Activated T-cell treated with anti-CD3 and anti-CD28 coated beads, Interleukin-2, amount 50 U/mL, for 4 hours (primary cell): Measurements from ENCODE around the gene FOLR1. TPM values are rescaled to one million over a fixed set of nuclear protein-coding genes. Genes with fewer than 3 reads are reported as not detected.
A peak's percentile ranks its signal among the peaks of the same experiment; 100 is the strongest.

Source experiments
- ATAC-seq, 2 donors: fragments of 200-7000 bp; cut with Tn5 transposase; one replicate each; pipeline ENCODE4 v1.10.0; 2021
- DNase-seq: peaks from one replicate; pipeline ENCODE4 v3.0.0-alpha.2; 2020
- H3K27me3 Mint-ChIP-seq: one replicate; pipeline ENCODE4 v1.8.0; 2021; ENCODE audit warnings: low read depth, mixed read lengths
- H3K36me3 Mint-ChIP-seq: one replicate; pipeline ENCODE4 v1.8.0; 2022; ENCODE audit warnings: mixed read lengths; ENCODE audit not compliant: insufficient read depth
- H3K4me1 Mint-ChIP-seq: one replicate; pipeline ENCODE4 v1.8.0; 2021; ENCODE audit warnings: low read depth, mixed read lengths
- H3K4me3 Mint-ChIP-seq: one replicate; pipeline ENCODE4 v1.8.0; 2021; ENCODE audit warnings: mild to moderate bottlenecking, moderate library complexity, mixed read lengths
- H3K9me3 Mint-ChIP-seq: one replicate; pipeline ENCODE4 v1.8.0; 2021; ENCODE audit warnings: mixed read lengths
- total RNA-seq, 3 donors: library from RNA; stranded (reverse); gene quantifications; one replicate each; pipeline ENCODE4 v1.2.1, GENCODE V29; 2021

The FOLR1 gene
- total RNA-seq, 3 donors from 2014 or later: 0.20 to 0.24 TPM; not detected in 1

DNA sequence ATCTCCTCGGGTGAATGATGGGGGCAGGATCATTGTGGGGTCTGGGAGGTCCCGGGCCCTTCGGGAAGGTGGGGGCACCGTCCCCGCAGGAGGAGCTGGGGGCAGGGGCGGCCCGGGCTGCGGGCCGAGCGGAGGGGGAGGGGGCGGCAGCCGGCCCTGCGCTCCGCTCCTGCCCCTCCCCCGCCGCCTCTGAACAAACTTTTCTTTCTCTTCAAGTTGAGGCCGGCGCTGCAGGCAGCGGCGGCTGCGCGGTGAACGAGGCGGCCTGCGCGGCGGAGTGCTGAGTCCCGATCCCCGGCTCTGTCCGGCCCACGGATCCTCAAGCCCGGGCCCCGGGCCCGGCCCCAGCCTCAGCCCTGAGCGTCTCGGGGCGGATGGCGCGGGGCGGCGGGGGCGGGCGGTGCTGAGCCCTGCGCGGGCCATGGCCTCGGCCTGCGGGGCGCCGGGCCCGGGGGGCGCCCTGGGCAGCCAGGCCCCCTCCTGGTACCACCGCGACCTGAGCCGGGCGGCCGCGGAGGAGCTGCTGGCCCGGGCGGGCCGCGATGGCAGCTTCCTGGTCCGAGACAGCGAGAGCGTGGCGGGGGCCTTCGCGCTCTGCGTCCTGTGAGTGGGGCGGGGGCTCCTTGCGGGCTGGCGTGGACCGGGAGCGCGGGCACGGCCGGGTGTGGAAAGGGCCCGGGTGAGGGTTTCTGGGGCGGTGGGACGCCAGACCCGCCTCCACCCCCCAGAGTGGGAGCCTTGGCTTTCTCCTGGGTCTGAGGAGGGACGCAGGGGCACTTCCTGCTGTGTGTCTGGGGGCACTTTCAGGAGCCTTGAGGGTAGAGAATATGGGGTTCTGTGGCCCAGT lies 32.8 kb downstream of the FOLR1 start, which contains the start of gene INPPL1:
INPPL1 (plus strand) TSS at position 204 of the 847 bp plus-strand sequence; CDS start at position 422, 218 bp downstream.
- Mint-ChIP-seq H3K9me3 (no peaks in the 10 kb centered on the region), H3K36me3 (no peaks in the 10 kb centered on the region), H3K4me3 (peak within 1 kb of the TSS; percentile 95), H3K27me3 (no peaks in the 10 kb centered on the region), H3K4me1 (peaks cover 27% of the 10 kb centered on the region)
- ATAC-seq (peak; percentile 11 to 17), DNase-seq (no peak)

DNA sequence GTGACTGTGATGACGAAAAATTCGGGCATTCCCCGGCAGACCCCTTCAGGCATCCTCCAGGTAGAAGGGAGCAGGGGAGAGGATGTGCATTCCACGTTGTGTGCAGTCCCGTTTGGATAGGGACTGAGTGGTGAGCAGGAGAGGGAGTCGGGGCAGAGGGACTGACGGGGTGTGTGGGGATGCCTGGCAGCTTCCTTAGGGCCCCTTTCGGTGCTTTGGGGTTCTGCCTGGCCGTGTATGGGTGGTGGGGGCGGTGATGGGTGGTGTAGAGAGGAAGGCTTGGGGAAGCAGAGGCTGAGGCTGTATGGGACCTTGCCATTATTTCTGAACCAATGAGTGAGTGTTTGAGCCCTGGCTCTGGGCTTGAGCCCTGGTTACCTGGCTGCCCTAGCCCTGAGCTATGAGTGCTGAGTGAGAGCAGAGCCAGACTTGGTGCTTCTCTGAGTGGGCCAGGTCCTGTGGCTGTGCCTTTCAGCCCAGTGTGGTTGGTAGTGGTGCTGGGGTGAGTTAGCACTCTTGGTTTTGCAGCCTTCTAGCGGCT lies 33.5 kb downstream of the FOLR1 start:
- DNase-seq: no peak
- ATAC-seq: peak in 1 of 2 donors; percentile 12
- H3K36me3 Mint-ChIP-seq: no peaks in the 10 kb centered on the region

GRCh38 chr11:72226701-72227100 lies 34.8 kb downstream of the FOLR1 start:
- H3K4me1 Mint-ChIP-seq: peaks cover 25% of the 10 kb centered on the region
- no peaks in the 10 kb centered on the region for H3K9me3 Mint-ChIP-seq
- no peak overlapping the region for H3K4me3 Mint-ChIP-seq
- DNase-seq: no peak
- no peak for ATAC-seq
- no peaks in the 10 kb centered on the region for H3K27me3 Mint-ChIP-seq
- H3K36me3 Mint-ChIP-seq: peaks cover 6% of the 10 kb centered on the region

More for the DNA sequence above, 33.5 kb downstream of the FOLR1 start:
- Mint-ChIP-seq H3K27me3 (no peaks in the 10 kb centered on the region), H3K9me3 (no peaks in the 10 kb centered on the region), H3K4me3 (peak overlapping the region; percentile 90), H3K4me1 (peaks cover 27% of the 10 kb centered on the region)

- Mint-ChIP-seq H3K4me3 (no peak overlapping the region), H3K27me3 (no peaks in the 10 kb centered on the region), H3K9me3 (no peaks in the 10 kb centered on the region)
These were observed 35.6 kb downstream of the FOLR1 start for GRCh38 chr11:72227316-72228228.

DNA sequence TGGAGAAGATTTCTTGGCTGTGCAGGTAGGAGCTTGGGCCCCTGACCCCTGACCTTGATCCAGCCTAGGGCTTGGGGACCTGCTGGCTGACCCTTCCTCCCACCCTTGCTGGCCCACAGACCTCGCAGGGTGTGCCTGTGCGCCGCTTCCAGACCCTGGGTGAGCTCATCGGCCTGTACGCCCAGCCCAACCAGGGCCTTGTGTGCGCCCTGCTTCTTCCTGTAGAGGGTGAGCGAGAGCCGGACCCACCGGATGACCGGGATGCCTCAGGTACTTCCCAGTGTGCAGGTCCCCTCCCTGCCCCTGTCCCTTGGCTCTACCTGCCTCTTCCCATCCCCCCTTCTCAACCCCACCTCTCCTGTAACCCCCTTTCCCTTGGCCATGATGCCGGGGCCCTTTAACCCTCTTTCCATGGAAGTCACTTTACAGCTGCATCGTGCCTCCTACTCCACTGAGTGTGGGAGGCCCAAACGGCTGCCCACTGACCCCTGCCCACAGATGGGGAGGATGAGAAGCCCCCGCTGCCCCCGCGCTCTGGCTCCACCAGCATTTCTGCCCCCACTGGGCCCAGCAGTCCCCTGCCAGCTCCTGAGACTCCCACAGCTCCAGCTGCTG lies 36.4 kb downstream of the FOLR1 start:
- no peak overlapping the region for H3K4me3 Mint-ChIP-seq
- H3K9me3 Mint-ChIP-seq: no peaks in the 10 kb centered on the region
- H3K27me3 Mint-ChIP-seq: no peaks in the 10 kb centered on the region
- DNase-seq (no peak), ATAC-seq (no peak)
- H3K36me3 Mint-ChIP-seq: peaks cover 8% of the 10 kb centered on the region
- peaks cover 13% of the 10 kb centered on the region for H3K4me1 Mint-ChIP-seq

More at GRCh38 chr11:72227316-72228228, 35.6 kb downstream of the FOLR1 start:
- no peak for DNase-seq
- H3K4me1 Mint-ChIP-seq: peaks cover 18% of the 10 kb centered on the region
- H3K36me3 Mint-ChIP-seq: peaks cover 8% of the 10 kb centered on the region
- no peak for ATAC-seq

DNA sequence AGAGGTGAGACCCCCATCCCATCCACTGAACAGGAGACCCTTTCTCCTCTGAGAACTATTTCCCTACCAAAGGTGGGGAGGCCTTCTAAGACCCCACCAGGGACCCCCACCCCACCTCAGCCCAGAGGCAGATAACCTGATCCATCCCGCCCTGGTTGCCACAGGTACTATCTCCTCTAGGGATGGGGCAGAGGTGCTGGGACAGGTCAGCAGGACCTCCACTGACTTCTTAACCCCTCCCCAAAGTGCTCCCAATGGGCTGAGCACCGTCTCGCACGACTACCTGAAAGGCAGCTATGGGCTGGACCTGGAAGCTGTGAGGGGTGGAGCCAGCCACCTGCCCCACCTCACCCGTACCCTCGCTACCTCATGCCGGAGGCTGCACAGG lies 36.9 kb downstream of the FOLR1 start:
- Mint-ChIP-seq H3K4me3 (no peak overlapping the region), H3K9me3 (no peaks in the 10 kb centered on the region), H3K36me3 (peaks cover 8% of the 10 kb centered on the region), H3K27me3 (no peaks in the 10 kb centered on the region), H3K4me1 (peaks cover 15% of the 10 kb centered on the region)
- ATAC-seq: no peak
- DNase-seq: no peak

- Mint-ChIP-seq H3K4me3 (no peak overlapping the region), H3K9me3 (no peaks in the 10 kb centered on the region), H3K36me3 (peaks cover 13% of the 10 kb centered on the region), H3K27me3 (no peaks in the 10 kb centered on the region), H3K4me1 (peaks cover 15% of the 10 kb centered on the region)
- no peak for ATAC-seq
- no peak for DNase-seq
These were observed 37.5 kb downstream of the FOLR1 start for GRCh38 chr11:72229336-72229924.

DNA sequence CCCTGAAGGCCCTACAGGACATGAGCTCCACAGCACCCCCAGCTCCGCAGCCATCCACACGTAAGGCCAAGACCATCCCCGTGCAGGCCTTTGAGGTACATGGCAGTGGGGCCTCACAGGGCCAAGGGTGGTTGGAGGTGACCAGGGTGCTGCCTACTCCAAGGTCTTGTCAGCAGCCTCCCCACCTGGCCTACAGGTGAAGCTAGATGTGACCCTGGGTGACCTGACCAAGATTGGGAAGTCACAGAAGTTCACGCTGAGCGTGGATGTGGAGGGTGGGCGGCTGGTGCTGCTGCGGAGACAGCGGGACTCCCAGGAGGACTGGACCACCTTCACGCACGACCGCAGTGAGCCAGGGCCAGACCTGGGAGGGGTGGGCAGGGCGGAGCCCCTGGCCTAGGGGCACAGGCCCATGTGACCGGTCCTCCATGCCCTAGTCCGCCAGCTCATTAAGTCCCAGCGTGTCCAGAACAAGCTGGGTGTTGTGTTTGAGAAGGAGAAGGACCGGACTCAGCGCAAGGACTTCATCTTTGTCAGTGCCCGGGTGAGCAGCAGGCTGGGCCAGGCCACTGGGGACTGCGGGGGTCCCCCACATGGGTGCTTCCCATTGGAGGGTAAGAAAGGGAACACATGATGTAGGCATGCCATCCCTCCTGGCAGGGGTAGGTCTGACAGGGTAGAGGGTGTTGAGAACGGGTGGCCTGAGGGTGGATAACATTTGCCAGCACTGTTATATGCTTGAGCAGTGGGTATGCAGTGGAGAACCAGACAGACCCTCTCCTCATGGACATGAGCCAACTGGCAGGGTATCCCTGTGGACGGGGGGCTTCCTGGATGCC lies 38.2 kb downstream of the FOLR1 start:
- no peaks in the 10 kb centered on the region for H3K27me3 Mint-ChIP-seq
- H3K9me3 Mint-ChIP-seq: no peaks in the 10 kb centered on the region
- H3K4me1 Mint-ChIP-seq: peaks cover 15% of the 10 kb centered on the region
- ATAC-seq (no peak), DNase-seq (no peak)
- peaks cover 18% of the 10 kb centered on the region for H3K36me3 Mint-ChIP-seq
- H3K4me3 Mint-ChIP-seq: no peak overlapping the region

DNA sequence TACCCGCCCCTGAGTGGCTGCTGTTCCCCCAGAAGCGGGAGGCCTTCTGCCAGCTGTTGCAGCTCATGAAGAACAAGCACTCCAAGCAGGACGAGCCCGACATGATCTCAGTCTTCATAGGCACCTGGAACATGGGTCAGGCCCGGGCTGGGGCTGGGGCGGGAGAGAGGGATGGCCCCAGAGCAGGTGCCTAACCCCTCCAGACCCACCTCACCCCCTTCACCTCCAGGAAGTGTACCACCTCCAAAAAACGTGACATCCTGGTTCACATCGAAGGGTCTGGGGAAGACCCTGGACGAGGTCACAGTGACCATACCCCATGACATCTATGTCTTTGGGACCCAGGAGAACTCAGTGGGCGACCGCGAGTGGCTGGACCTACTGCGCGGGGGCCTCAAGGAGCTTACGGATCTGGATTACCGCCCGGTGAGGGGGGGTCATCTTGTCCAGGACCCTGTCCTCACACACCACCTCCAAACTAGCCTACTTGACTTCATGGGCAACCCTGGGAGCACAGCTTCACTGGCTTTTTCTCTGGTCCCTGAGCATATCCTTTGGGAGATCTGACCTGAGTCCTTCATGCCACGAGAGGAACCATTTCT lies 38.9 kb downstream of the FOLR1 start:
- Mint-ChIP-seq H3K9me3 (no peaks in the 10 kb centered on the region), H3K27me3 (no peaks in the 10 kb centered on the region), H3K36me3 (peaks cover 18% of the 10 kb centered on the region), H3K4me1 (peaks cover 8% of the 10 kb centered on the region), H3K4me3 (no peak overlapping the region)
- no peak for DNase-seq
- ATAC-seq: no peak

DNA sequence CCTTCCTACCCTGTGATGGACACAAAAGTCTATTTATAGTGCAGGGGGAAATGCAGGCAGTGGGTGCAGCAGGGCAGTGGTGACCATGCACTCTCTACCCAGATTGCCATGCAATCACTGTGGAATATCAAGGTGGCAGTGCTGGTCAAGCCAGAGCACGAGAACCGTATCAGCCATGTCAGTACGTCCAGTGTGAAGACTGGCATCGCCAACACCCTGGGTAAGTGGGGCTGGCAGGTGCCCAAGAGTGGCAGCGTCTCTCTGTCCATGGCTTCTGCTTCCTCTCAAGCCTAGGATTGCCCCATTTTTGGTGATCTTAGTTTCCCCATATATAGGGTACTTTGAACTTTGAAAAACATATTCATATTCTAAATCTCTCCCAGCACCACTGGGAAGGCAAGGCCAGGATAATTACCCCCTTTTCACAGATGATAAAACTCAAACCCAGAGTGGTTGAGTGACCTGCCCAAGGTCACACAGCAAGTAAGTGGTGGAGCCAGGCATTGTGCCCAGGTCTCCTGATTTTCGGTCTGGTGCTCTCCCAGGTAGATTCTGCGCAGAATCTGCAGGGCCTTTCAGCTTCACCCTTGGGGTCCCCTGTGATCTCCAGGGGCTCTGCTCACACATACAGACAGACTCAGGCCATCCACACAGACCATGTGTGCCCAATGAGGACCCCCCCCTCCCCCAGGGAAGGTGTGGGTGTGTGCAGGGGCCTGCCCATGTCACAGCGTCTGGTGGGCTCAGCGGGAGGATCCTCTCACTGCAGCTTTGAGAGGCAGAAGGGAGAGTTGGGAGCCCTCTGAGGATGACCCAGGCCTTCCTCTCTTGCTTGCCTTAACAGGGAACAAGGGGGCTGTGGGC lies 39.7 kb downstream of the FOLR1 start:
- no peak overlapping the region for H3K4me3 Mint-ChIP-seq
- peaks cover 21% of the 10 kb centered on the region for H3K36me3 Mint-ChIP-seq
- ATAC-seq (no peak), DNase-seq (no peak)
- H3K4me1 Mint-ChIP-seq: peaks cover 3% of the 10 kb centered on the region
- H3K9me3 Mint-ChIP-seq: no peaks in the 10 kb centered on the region
- H3K27me3 Mint-ChIP-seq: no peaks in the 10 kb centered on the region

GRCh38 chr11:72232260-72233055 lies 40.5 kb downstream of the FOLR1 start:
- ATAC-seq (no peak), DNase-seq (no peak)
- no peaks in the 10 kb centered on the region for H3K27me3 Mint-ChIP-seq
- H3K4me3 Mint-ChIP-seq: no peak overlapping the region
- no peaks in the 10 kb centered on the region for H3K9me3 Mint-ChIP-seq
- H3K4me1 Mint-ChIP-seq: peaks cover 3% of the 10 kb centered on the region
- H3K36me3 Mint-ChIP-seq: peaks cover 21% of the 10 kb centered on the region
